ENCODE results near the gene ZBTB16.
A peak's percentile ranks its signal among the peaks of the same experiment; 100 is the strongest.

ZBTB16 gene

DNA sequence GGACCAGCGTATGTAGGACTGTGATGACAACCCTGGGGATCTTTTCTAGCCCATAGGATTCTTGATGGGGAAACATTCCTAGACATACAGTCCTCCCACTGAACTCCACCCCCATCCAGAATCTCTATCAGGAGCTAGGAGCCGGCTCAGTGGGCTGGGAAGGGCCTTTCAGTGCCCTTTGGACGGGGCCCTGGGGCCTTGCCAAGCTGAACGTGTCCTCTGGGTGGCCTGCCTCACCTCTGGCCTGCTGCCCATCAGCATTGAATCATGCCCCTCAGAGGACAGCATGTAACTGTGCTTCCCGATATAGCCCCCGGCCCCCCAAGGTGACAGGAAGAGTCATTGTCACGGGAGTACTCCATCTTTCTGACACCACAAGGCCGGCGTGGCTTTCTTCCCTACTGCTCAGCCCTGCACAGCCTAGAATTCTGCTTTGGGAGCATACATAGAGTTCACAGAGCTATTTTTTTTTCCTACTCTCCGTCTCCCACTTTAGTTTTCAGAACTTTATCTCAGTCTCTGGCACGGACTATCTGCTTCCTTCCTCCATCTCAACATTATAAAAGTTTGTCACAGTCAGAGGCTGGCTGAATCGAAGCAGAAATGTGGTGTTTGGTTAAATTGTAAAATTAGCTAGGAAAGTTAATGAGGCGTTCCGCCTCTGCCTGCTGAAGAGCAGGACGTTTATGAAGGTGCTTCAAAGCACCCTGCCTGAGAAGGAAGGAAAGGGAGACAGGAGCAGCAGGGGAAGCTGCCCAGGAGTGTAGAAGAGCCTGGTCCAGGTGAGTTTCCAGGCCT is 111.9 kb downstream of the ZBTB16 start:
- DNase-seq = no peak

- DNase-seq = peak; percentile 53
Observed at GRCh38 chr11:114172055-114172861, 112.7 kb downstream of the ZBTB16 start.

DNA sequence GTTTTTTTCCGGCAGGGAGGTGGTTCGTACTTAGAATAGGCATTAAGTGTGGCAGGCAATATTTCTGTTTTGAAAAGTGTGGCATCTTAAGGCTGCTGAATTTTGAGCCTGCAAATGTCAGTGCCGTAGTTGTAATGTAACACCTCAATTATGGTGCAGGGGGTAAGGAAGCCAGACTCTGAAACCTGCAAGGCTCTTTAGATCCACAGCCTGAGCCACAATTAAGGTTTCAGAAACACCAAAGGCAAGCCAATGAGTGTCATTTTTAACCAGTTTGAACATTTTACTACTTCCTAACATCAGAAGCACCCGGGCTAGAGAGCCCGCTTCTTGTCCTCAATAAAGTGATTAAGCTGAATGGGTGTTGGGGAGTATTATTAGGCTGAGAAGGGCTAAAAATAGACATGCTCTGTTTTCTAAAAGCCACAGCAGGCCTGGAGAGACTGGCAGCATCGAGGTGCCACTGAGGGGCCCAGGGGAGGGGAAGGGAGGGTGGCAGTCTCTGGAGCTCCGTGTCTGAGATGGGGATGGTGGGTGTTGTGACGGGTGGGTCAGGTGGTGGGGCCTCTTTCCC is 113.4 kb downstream of the ZBTB16 start:
- DNase-seq = peak; percentile 53

DNA sequence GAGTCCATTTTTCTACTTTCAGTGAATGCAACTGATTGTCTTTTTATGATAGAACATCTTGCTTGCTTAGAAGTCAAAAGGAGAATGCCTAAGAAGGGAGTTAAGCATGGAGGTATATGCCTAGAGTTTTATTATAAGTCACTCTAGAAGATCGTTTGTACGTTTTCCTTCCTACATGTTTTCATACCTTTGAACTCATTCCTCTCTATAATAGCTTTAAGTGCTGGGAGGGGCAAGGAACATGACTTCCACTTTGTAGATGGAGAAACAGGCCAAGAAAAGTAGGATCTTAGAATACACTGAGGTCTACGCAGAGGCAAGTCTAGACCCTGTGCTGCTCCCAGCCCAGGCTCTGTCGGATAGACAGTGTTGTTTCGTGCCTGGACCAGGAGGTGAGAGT is 114.3 kb downstream of the ZBTB16 start:
- DNase-seq = no peak

DNA sequence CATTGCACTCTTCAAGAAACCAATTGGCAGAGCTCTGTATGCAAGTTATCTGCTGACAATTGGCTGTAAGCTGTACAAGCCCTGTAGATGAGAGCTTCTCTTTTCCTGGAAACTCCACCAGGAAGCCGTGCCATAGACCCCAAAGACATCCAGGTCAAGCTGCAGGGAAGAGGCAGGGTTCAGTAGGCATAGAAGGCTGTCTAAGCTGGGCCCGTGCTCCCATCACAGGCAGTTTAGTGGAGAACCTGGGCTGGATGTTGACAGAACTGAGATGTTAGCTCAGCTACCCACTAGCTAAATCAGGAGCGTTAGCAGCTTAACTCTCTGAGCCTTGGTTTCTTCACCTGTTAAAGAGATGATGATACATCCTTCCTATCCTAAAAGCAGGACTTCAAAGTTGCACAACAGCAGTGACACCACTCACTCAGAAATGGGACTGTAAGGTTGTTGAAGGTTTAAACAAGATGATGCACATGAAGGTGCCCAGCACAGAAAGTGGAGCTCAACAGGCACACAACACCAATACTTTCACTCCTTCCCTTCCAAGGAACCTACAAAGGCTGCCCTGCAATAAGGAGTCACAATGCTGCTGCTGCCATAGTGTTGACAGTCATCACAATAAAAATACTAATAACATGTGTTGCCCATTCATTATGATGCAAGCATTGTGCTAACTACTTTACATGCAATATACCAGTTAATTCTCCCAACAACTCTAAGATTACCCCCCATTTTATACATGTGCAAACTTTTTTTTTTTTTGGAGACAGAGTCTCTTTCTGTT is 115.4 kb downstream of the ZBTB16 start:
- DNase-seq = no peak

DNA sequence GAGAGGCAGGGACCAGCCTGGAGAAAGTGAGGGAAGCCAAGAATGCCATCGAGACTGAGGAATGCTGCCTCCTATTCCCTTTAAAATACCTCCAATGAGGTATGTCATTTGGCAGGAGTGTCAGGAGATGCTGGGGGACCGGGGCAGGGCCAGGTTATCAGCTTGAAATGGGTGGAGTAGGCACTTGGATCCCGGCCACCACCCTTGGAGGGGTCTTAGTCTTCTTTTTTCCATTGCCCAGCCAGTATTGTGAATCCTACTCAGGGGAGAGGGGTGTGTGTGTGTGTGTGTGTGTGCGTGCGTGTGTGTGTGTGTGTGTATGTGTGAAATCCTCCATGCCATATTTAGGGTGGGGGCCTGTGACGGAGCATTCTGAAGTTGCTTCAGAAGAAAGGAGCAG is 116.2 kb downstream of the ZBTB16 start:
- no peak for DNase-seq

DNA sequence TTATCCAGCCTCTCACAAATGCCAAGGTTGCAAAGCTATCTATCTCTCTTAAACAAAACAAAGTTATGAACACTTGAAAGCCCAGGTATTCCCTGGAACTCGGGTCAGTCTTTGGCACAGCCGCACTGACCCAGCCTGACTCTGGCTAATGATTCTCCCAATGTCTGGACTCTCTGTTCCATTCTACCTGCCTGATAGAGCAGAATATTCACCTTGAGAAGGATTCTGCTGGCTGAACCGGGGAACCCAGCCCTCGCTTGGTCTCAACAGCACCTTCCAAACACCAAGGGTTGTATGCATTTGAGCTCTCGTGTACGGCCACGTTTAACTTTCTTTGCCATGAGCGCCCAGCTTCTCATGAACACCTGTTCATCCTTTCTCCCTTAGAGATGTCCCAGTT is 116.8 kb downstream of the ZBTB16 start:
- no peak for DNase-seq

GRCh38 chr11:114178656-114179055 is 119.1 kb downstream of the ZBTB16 start:
- no peak for DNase-seq

GRCh38 chr11:114179234-114179941 is 119.9 kb downstream of the ZBTB16 start:
- peak; percentile 3 for DNase-seq

- peak; percentile 42 for DNase-seq
Observed at GRCh38 chr11:114180301-114181055, 121.0 kb downstream of the ZBTB16 start.

DNA sequence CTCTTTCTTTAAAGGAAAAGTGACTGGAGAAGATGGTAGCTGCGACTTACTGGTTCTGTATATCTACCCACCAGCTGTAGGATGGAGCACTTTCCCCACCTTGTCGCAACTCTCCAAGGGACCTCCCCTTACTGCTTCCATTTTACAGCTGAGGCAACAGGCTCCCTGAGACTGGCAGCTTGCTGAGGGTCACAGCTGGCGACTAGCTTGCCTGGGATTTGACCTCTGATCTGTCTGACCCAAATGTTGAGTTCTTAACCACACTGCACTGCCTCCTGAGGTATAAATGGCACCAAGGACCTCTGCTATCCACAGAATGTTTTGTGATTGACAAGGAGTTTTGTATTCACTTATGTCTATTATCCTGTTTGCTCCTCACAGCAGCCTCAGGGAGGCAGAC is 121.7 kb downstream of the ZBTB16 start:
- DNase-seq = no peak

DNA sequence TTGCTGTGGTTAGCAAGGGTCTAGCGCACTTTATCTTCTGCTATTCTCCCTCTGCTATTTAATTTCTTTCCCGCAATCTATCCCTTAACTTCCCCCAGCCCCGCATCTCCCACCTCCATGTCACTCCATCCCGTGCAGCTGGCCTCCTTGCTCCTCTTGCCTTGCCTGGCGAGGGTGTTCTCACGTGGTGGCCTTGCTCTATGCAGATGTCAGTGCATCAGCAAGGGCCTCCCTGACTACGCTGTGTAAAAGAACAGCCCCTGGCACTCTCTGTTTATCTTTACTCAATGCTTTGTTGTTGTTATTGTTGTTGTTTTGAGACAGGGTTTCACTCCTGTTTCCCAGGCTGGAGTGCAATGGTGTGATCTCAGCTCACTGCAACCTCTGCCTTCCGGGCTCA is 122.2 kb downstream of the ZBTB16 start:
- DNase-seq = no peak

DNA sequence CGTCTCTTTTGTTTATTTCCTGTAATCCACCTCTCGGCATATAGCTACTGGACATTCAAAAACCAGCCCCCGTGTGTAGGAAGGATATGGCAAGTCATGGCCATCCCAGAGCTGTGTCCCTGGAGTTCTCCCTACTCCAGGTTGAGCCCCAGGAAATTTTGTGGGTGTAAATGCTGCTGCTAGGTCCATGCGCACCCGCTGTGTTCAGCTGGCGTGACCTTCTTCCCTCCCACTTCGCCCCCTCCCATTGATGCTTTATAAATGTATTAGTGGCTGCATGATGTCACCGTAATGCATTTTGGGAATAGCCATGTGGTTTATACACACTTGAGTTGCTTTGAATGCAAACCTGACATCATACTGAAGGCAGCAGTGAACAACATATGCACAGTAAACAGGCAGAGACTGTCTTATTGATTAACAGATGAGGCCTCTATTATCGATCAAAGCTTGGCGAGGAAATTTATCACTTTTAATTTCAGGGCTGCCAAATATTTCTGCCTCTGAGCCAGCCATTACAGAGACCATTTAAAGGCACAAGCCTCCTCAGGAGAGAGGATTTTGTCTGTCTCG is 123.0 kb downstream of the ZBTB16 start:
- no peak for DNase-seq

DNA sequence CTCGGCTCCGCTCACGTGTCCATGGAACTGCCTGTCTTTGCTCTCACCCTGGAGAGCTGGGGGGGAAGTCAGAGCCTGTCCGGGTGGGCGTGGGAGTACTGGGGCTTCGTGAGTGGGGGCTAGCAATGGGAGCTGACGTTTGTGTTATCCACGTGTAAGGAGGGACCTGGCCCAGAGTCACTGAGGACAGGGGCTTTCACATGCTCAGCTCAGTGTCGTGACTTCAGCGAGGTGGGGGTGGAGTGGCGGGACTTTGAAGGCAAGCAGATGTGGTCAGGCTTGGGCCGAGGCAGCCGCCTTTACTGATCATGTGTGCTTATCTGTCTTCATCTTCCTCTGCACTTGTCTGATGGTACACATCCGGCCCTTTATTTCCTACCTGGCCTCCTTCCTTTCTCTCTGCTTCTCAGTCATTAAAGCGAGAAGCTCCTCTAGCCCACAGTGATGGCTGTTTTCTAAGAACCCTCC is 123.6 kb downstream of the ZBTB16 start:
- no peak for DNase-seq

GRCh38 chr11:114185436-114185835 is 125.9 kb downstream of the ZBTB16 start:
- no peak for DNase-seq

GRCh38 chr11:114187173-114187572 is 127.7 kb downstream of the ZBTB16 start:
- DNase-seq = no peak

DNA sequence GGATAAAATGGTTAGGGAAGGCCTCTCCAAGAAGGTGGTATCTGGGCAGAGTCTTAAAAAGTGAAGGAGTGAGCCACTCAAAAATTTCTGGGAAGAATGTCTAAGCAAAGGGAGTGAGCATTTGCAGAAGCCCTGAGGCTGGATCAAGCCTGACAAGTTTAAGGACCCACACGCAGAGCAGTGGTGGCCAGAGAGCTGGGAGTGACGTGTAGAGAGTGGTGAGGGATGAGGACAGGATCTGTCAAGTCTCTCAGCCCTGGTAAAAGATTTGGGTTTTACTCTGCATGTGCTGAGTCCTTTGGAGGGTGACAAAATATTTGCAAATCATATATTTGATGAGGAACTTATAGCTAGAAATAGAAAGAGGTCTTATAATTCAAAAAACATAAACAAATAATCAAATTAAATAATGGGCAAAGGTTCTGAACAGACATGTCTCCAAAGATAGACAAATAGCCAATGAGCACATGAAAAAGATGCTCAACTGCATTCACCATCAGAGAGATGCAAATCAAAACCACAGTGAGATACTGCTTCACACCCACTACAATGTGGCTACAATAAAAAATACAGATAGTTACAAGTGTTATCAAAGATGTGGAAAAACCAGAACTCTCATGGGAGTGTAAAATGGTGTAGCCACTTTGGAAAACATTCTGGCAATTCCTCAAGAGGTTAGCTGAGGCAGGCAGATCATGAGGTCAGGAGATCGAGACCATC is 129.5 kb downstream of the ZBTB16 start:
- DNase-seq = no peak

- no peak for DNase-seq
Observed at GRCh38 chr11:114190630-114191029, 131.1 kb downstream of the ZBTB16 start.

GRCh38 chr11:114191893-114192292 is 132.4 kb downstream of the ZBTB16 start:
- no peak for DNase-seq

GRCh38 chr11:114192841-114193389 is 133.4 kb downstream of the ZBTB16 start:
- DNase-seq = no peak

Data from NCI-H1105 treated with DMSO at 0.1 percent for 48 hours (cell line).